GM18511 (cell line): Measurements from ENCODE around the gene COL13A1.

Experiments
- ATAC-seq: cut with Tn5 transposase; IDR thresholded peaks from one replicate; pipeline ENCODE4 v1.9.1; 2021; ENCODE audit warnings: mild to moderate bottlenecking, moderate library complexity; ENCODE audit not compliant: unreplicated experiment

The COL13A1 gene

GRCh38 chr10:69865450-69865849 is 63.7 kb downstream of the COL13A1 start:
- no peak for ATAC-seq

- ATAC-seq = no peak
Measured at GRCh38 chr10:69866246-69866687, 64.6 kb downstream of the COL13A1 start.

- no peak for ATAC-seq
Measured at GRCh38 chr10:69866688-69867461, 65.2 kb downstream of the COL13A1 start.

GRCh38 chr10:69867699-69868558 is 66.2 kb downstream of the COL13A1 start:
- ATAC-seq = no peak

GRCh38 chr10:69868821-69869220 is 67.1 kb downstream of the COL13A1 start:
- ATAC-seq = no peak

- ATAC-seq = no peak
Measured at GRCh38 chr10:69869291-69869961, 67.7 kb downstream of the COL13A1 start.

GRCh38 chr10:69870591-69870990 is 68.9 kb downstream of the COL13A1 start:
- no peak for ATAC-seq

GRCh38 chr10:69871074-69871473 is 69.4 kb downstream of the COL13A1 start:
- no peak for ATAC-seq

- no peak for ATAC-seq
Measured at GRCh38 chr10:69872323-69872722, 70.6 kb downstream of the COL13A1 start.

GRCh38 chr10:69873135-69873639 is 71.5 kb downstream of the COL13A1 start:
- no peak for ATAC-seq

GRCh38 chr10:69874449-69874848 is 72.7 kb downstream of the COL13A1 start:
- no peak for ATAC-seq

GRCh38 chr10:69875856-69876255 is 74.2 kb downstream of the COL13A1 start:
- no peak for ATAC-seq

- ATAC-seq = no peak
Measured at GRCh38 chr10:69876286-69876685, 74.6 kb downstream of the COL13A1 start.

GRCh38 chr10:69876931-69877330 is 75.2 kb downstream of the COL13A1 start:
- ATAC-seq = no peak

- ATAC-seq = no peak
Measured at GRCh38 chr10:69878038-69878437, 76.3 kb downstream of the COL13A1 start.

GRCh38 chr10:69878951-69879350 is 77.2 kb downstream of the COL13A1 start:
- ATAC-seq = no peak

- no peak for ATAC-seq
Measured at GRCh38 chr10:69879634-69880257, 78.0 kb downstream of the COL13A1 start.

- ATAC-seq = no peak
Measured at GRCh38 chr10:69880301-69881081, 78.8 kb downstream of the COL13A1 start.

- ATAC-seq = no peak
Measured at GRCh38 chr10:69881202-69881601, 79.5 kb downstream of the COL13A1 start.
